Measurements from ENCODE around the gene DMD.
"Not testable (repeated sequence)": the region's sequence is repeated elsewhere in the genome, so short reads cannot be mapped to it uniquely, and the experiment has no call there.

Gene DMD

DNA sequence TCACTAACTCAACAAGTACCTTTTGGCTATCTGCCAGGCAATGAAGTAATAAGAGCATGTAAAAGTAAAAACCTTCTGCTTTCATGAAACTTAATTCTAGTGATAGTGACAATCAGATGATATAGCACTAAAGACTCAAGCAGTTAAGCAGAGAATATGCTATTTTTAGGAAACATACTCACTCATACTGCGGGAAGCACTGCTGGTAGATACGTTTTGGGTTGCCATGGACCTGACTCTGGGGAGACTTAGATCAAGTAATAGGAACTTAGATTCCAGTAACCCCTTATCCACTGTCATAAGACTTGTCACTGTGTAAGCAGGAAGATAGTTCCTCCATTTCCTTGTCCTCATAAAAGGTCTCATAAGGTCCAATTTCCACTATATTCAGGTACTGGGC, 386.3 kb downstream of the DMD start:
- no peak for DNase-seq

DNA sequence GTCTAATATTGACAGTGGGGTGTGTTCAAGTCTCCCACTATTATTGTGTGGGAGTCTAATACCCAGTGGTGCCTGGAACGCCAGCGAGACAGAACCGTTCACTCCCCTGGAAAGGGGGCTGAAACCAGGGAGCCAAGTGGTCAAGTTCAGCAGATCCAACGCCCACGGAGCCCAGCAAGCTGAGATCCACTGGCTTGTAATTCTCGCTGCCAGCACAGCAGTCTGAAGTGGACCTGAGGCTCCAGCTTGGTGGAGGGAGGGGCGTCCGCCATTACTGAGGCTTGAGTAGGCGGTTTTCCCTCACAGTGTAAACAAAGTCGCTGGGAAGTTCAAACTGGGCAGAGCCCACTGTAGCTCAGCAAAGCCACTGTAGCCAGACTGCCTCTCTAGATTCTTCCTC, 407.3 kb downstream of the DMD start:
- no peak for DNase-seq

GRCh38 chrX:32798990-32799389, 412.4 kb downstream of the DMD start:
- DNase-seq = no peak

DNA sequence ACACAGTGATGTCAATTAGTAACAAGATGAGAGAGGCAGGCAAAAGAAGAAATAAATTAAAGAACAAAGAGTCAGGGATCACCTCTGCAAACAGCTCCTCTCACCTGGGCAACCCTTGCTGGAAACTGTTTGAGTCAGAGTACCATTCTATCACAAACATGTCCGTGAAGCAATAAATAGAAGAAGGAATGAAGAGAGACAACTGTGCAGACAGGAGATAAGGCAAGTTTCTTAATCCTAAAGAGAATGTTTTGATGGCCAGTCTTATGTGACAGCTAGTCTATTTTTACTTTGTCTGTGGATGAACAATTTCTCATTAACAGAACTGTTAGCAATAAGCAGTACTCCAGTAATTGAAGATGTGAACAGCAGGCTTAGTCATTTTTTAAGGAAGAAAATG, 422.4 kb downstream of the DMD start:
- DNase-seq = no peak

DNA sequence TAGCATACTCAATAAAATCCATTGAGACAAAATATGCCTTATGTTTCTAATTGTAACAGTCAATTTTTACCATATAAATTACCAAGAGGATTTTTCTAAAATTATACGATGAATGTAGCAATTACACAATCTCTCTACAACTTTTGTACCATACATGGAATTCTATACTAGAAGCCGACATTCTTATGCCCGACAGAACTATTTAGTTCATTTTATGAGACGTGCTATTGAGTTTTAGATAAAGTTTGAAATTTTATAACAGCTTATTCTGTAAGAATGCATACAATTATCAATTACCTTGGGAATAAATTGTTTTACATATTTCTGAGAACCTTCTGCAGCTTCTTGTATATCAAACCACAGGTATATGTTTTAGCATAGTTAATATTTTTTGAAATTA, 431.2 kb downstream of the DMD start:
- no peak for DNase-seq

- DNase-seq = no peak
Measured at GRCh38 chrX:32778965-32779364, 432.4 kb downstream of the DMD start.

- DNase-seq = no peak
Measured at GRCh38 chrX:32774966-32775365, 436.4 kb downstream of the DMD start.

- DNase-seq = no peak
Measured at GRCh38 chrX:32749070-32749469, 462.3 kb downstream of the DMD start.

DNA sequence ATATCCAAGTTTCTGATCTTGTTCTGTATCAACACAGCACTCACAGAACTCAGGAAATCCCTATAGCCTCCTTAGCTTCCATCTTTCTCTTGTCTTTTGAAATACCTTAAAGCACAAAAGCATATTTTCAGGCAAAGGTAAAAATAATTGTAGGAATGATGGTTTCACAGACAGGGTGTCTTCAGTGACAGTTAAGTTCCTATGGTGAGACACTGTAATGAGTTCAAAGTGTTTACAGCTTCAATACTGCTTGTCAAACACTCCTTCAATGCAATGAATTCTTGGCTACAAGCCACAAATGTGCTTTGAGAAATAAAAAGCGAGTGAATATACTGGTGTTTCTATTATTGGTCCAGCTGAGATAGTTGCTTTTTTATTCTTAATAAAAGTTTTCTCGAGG, 466.0 kb downstream of the DMD start:
- DNase-seq = no peak

- no peak for DNase-seq
Measured at GRCh38 chrX:32744921-32745320, 466.4 kb downstream of the DMD start.

DNA sequence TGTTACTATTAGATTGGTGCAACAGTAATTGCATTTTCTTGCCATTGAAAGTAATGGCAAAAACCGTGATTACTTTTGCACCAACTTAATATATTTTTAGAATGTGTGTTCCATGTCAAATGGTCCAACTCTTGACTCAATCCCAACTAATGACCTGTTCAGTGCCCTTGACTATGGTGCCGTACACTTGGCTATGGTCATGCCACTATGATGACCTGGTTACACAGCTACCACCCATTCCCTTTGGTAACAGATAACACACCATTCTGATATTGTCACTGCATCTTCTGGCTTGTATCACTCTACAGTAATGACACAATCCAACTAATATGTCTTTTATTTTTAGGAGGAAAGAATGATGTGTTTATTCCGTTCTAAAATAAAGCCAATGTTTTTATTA, 469.4 kb downstream of the DMD start:
- DNase-seq = no peak

DNA sequence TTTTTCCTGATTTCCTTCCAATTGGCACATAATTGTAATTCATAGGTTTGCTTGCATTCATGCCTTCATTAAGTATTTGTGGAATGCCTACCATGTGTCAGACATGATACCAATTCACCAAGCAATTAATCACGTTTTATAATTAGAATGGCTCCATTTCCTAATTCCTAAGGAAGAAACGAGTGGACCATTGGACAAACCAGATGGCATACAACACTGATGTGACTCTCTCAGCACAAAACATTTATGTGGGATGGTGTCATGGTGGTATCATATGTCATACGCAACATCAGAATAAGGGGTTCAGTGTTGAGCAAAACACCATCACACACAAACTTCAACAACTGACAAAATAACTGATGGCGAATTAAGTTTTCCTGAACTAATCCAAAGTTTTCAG, 502.8 kb downstream of the DMD start:
- no peak for DNase-seq

DNA sequence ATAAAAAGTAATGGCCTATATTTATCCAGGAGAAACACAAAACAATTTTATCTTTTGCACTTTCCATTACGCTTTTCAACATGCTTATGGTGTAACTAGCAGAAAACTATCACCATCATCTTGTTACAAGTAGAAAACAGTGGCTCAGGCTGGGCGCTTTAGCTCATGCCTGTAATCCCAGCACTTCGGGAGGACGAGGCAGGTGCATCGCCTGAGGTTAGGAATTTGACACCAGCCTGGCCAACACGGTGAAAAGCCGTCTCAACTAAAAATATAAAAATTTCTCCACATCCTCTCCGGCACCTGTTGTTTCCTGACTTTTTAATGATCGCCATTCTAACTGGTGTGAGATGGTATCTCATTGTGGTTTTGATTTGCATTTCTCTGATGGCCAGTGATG, 506.0 kb downstream of the DMD start:
- DNase-seq = not testable (repeated sequence)

GRCh38 chrX:32687379-32687778, 524.0 kb downstream of the DMD start:
- no peak for DNase-seq

- no peak for DNase-seq
Measured at GRCh38 chrX:32678487-32678886, 532.9 kb downstream of the DMD start.

DNA sequence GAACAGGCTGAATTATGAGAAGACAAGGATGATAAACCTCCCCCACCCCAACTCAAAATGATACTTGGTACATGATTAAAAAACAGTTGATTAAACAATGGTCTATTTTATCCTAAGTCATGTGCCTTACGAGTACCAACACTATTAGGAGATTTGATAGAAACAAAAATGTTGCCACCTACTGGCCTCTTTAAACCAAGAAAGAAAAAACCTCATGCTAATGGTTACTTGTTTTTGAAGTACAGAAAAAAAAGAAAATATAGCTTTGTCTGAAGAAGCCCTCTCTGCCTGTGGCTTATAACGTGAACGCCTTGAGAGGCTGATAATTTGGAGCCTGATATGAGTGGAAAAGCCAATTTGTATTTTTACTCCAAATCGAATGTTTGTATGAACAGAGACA, 538.2 kb downstream of the DMD start:
- no peak for DNase-seq

DNA sequence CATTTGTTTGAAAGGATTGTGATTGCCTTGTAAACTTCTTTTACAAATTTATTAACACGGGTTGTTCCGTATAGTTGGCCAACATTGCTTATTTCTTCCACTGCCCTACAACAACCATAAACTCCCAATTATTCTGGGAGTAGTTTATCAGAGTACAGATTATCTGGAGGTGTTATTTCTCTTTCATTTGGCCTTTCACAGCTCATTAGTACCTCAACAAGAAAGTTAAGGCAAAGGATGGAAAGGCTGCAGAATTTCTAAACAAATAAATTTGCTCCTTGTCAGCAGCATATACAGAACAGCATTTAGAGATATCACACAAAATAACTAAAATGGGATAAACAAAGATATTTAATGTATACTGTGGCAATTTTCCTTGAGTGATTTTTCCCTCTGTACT, 548.8 kb downstream of the DMD start:
- DNase-seq = no peak

DNA sequence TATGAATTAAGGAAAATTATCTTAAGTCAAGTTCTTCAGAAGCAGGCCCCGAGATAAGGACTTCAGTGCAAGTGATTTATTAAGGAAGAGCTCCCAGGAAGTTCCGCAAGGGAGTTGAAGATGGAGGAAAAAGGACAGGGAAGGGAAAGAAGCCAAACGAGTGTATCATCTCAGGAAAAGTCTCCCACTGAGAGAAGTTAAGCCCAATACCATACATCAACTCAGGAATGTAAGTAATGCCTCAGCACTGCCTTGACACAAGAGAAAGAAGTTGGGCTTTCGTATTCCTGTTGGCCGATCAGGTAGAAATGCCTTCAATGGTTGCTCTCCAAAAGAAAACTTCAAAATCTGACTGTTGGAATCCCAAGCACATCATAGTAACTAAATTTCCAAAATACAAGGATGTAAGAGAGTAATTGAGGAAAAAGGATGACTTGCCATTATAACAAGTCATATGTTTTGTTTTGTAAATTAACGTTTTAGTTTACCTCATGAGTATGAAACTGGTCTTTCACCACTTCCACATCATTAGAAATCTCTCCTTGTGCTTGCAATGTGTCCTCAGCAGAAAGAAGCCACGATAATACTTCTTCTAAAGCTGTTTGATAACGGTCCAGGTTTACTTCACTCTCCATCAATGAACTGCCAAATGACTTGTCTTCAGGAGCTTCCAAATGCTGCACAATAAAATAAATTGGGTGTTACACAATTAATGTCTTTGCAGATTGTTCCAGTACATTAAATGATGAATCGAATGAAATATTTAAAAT, 566.7 kb downstream of the DMD start:
- no peak for DNase-seq

GRCh38 chrX:32642283-32642682, 569.1 kb downstream of the DMD start:
- no peak for DNase-seq

- DNase-seq = no peak
Measured at GRCh38 chrX:32618154-32618553, 593.2 kb downstream of the DMD start.

DNA sequence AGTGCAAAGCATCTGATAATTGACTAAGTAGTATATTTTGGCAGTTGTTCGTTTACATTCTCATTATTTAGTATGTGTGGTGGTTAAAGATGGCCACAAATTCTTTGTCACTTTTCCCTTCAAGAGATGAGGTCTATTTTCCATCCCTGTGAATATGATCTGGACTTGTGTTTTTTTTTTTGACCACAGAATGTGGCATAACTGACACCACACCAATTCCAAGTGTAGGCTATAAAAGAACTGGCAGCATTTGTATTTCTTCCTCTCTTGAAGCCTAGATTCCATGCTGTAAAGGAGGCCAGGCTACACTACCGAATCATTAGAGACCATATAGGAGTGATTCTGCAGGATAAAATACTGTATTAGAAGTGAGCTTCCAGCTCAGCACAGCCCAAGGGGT, 596.6 kb downstream of the DMD start:
- DNase-seq = no peak

DNA sequence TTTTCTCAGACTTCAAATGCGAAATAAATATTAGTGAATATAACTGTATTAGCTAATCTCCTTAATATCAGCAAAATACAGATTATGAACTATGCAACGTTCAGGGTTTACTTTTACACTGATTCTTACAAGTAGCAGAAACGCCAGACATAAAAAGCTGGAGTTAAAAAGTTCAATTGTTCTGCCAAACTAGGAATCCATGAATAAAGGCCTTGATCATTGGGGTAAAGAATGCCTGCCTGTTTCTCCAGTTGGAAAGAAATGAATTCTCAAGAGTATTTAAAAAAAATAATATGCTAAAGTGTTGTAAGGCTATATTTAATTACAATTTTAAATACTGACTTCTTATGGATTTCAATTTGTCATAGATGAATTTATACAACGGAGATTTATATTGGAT, 612.2 kb downstream of the DMD start:
- DNase-seq = no peak

DNA sequence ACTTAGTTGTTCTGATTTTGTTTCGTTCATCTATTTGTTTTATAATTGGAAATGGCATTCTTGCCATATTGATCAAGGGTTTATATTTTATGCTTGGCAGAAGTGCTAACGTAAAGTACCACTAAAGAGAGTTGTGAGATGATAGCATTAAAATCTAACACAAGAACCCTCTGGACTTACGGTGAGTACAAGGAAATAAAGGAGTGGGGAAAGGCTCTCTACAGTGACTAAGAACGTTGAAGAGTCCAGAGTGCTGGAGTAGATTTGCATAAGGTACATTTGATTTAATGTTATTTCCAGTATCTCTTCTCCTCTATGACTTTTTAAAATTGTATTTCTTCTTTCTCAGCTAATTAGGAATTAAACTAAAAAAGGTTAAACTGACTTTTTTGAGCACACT, 612.6 kb downstream of the DMD start:
- DNase-seq = no peak

DNA sequence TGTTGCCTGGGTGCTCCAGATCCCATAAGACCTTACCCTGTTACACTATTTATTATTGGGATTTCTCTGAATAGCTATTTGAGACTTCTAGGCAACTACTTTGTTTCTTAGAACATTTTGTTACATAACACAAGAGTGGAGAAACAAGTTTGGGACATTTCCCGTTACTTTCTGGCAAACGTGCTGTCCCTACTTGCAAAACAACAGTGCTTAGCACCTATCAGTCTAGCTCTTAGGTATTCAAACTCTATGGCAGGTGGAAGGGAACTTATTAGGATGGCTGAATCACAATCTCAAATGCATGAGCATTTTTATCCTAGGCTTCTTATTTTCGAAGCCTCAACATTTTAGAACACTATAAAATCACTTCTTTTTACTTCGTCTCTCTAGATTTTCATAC, 613.6 kb downstream of the DMD start:
- no peak for DNase-seq

- DNase-seq = no peak
Measured at GRCh38 chrX:32592786-32593185, 618.6 kb downstream of the DMD start.

DNA sequence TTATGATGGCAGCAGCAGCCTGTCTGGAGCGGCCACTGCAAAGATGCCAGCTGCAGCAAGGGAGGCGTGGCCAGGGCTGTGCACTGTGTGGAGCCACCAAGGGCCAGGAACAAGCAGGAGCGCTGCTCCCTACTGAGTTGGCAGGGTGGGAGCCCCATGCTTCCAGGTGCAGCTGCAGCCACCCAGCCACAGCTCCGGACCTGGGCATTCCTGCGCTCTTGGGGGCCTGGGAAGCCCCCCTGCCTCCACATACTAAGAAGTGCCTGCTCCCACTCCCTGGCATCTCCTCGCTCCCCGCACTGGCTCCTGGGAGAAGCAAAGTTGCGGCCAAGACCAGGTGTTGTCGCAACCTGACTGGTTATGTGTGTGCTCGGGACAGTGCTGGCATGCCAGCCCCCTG, 619.8 kb downstream of the DMD start:
- DNase-seq = no peak

All from NCI-H1436 (cell line).